OCI-LY7 (cell line): Measurements from ENCODE around the gene KCNK4. TPM values are rescaled to one million over a fixed set of nuclear protein-coding genes. Genes with fewer than 3 reads are reported as not detected.

Experiments used
- BruUV-seq: library from RNA; stranded (reverse); fragments of 400-500 nt; replicated peaks from 2 replicates; lab custom pipeline; 2021; lab: Mats Ljungman, UMichigan
- CTCF ChIA-PET: fragments of 300-600 bp; sonication (Branson Sonifier 250); formaldehyde crosslinking; loops from one replicate; lab custom pipeline; 2022; ENCODE audit warnings: antibody characterized with exemption; ENCODE audit not compliant: unreplicated experiment; lab: Charles Lee
- POLR2A ChIA-PET: fragments of 300-600 bp; sonication (Branson Sonifier 250); formaldehyde crosslinking; loops from one replicate; lab custom pipeline; 2022; ENCODE audit warnings: antibody characterized with exemption; lab: Charles Lee
- DNase-seq: peaks from one replicate; pipeline ENCODE4 v3.0.0-alpha.2; 2015; ENCODE audit warnings: low spot score
- H2AFZ ChIP-seq: fragments of 200-600 bp; sonication (generic), shearing (Covaris generic); 2 replicates; pipeline ENCODE4 v1.6.1; 2014; ENCODE audit warnings: mild to moderate bottlenecking, antibody characterized with exemption, low read length, moderate library complexity
- H3K27ac ChIP-seq: fragments of 200-600 bp; sonication (generic); 2 replicates; pipeline ENCODE4 v1.5.1; 2014; ENCODE audit warnings: mixed run types, low read depth, mild to moderate bottlenecking, moderate library complexity, low read length, inconsistent platforms; ENCODE audit not compliant: poor library complexity, severe bottlenecking
- H3K36me3 ChIP-seq: fragments of 200-600 bp; sonication (generic); 2 replicates; pipeline ENCODE4 v1.6.1; 2014; ENCODE audit warnings: mild to moderate bottlenecking, antibody characterized with exemption, low read length, moderate library complexity, mixed read lengths; ENCODE audit not compliant: insufficient read depth
- H3K4me1 ChIP-seq: fragments of 200-600 bp; sonication (generic); 2 replicates; pipeline ENCODE4 v1.5.1; 2014; ENCODE audit warnings: mild to moderate bottlenecking, low read length; ENCODE audit not compliant: insufficient read depth, poor library complexity, severe bottlenecking
- H3K4me2 ChIP-seq: fragments of 200-600 bp; sonication (generic); 2 replicates; pipeline ENCODE4 v1.6.1; 2014; ENCODE audit warnings: mild to moderate bottlenecking, low read length
- H3K4me3 ChIP-seq: fragments of 200-600 bp; sonication (generic); 2 replicates; pipeline ENCODE4 v1.5.1; 2014; ENCODE audit warnings: mild to moderate bottlenecking, low read depth, low read length; ENCODE audit not compliant: poor library complexity, severe bottlenecking
- H3K79me2 ChIP-seq: fragments of 200-600 bp; sonication (generic); 2 replicates; pipeline ENCODE4 v1.6.1; 2016; ENCODE audit warnings: low read depth, mild to moderate bottlenecking, low read length, moderate library complexity, mixed read lengths; ENCODE audit not compliant: insufficient read depth
- H3K9me2 ChIP-seq: fragments of 200-600 bp; sonication (generic); 2 replicates; pipeline ENCODE4 v1.6.1; 2016; ENCODE audit warnings: mild to moderate bottlenecking, low read length, mixed read lengths; ENCODE audit not compliant: insufficient read depth
- H3K9me3 ChIP-seq: fragments of 200-600 bp; sonication (generic); 2 replicates; pipeline ENCODE4 v1.6.1; 2014; ENCODE audit warnings: mild to moderate bottlenecking, mixed run types, low read length, mixed read lengths
- H4K20me1 ChIP-seq: fragments of 200-600 bp; sonication (generic); 2 replicates; pipeline ENCODE4 v1.6.1; 2014; ENCODE audit warnings: mild to moderate bottlenecking, antibody characterized with exemption, low read length, moderate library complexity, mixed read lengths; ENCODE audit not compliant: insufficient read depth
- EZH2phosphoT487 ChIP-seq: fragments of 200-600 bp; sonication (generic); IDR thresholded peaks from 2 replicates; pipeline ENCODE4 v1.6.1; 2018; ENCODE audit warnings: low read depth, borderline replicate concordance, mild to moderate bottlenecking, mixed run types, antibody characterized with exemption, low read length, moderate library complexity, mixed read lengths
- intact Hi-C: fragments of 100-400 bp; cut with micrococcal nuclease; formaldehyde crosslinking; loops from one replicate; pipeline ENCODE4 v1.10.0; 2022; ENCODE audit not compliant: unreplicated experiment
- total RNA-seq, 2 experiments: library from RNA; depleted of rRNA in 1 of 2; stranded (reverse); fragments of >200 nt in 1 of 2; shearing (Covaris generic) in 1 of 2; gene quantifications; 2 replicates each; pipeline ENCODE4 v1.2.3, GENCODE V29; 2014 to 2022
- TF ChIP-seq, protein P1 (sequence below): fragments of 200-600 bp; sonication (generic); conservative IDR thresholded peaks from 2 replicates; pipeline ENCODE4 v1.5.1; 2014; ENCODE audit warnings: mild to moderate bottlenecking, antibody characterized with exemption, low read length, moderate library complexity, mixed read lengths

Gene KCNK4
- total RNA-seq, 2 experiments from 2014 or later = 0.80 to 0.95 TPM

- Histone ChIP-seq H3K4me3 (peak overlapping the region; percentile 76), H3K27ac (no peak overlapping the region), H3K4me2 (peak overlapping the region; percentile 98), H2AFZ (peak overlapping the region; percentile 54; the same call in 1 of the 2 replicates), H3K4me1 (peaks cover 55% of the 10 kb centered on the region), H3K79me2 (no peaks in the 10 kb centered on the region), H3K9me3 (no peaks in the 10 kb centered on the region), H3K36me3 (no peaks in the 10 kb centered on the region), H4K20me1 (no peaks in the 10 kb centered on the region), H3K9me2 (no peaks in the 10 kb centered on the region)
- ChIA-PET CTCF (interaction anchor here (0.6 to 1.3 kb wide), 2 partner anchors 45 to 66 kb away, joined by 3 read pairs; partner anchors contain the start of gene TRMT112), POLR2A (no interaction called here)
- no TSS peak for BruUV-seq
- intact Hi-C loops = loop anchor here (1.0 kb wide), 1 partner anchor 18 kb away; no protein-coding TSS in a partner anchor
- no peak for DNase-seq
- TF ChIP-seq EZH2phosphoT487 = no peak
- TF ChIP-seq, protein P1, sequence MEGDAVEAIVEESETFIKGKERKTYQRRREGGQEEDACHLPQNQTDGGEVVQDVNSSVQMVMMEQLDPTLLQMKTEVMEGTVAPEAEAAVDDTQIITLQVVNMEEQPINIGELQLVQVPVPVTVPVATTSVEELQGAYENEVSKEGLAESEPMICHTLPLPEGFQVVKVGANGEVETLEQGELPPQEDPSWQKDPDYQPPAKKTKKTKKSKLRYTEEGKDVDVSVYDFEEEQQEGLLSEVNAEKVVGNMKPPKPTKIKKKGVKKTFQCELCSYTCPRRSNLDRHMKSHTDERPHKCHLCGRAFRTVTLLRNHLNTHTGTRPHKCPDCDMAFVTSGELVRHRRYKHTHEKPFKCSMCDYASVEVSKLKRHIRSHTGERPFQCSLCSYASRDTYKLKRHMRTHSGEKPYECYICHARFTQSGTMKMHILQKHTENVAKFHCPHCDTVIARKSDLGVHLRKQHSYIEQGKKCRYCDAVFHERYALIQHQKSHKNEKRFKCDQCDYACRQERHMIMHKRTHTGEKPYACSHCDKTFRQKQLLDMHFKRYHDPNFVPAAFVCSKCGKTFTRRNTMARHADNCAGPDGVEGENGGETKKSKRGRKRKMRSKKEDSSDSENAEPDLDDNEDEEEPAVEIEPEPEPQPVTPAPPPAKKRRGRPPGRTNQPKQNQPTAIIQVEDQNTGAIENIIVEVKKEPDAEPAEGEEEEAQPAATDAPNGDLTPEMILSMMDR = no peak
Observed at GRCh38 chr11:64251753-64252002, 39.4 kb upstream of the KCNK4 start.

DNA sequence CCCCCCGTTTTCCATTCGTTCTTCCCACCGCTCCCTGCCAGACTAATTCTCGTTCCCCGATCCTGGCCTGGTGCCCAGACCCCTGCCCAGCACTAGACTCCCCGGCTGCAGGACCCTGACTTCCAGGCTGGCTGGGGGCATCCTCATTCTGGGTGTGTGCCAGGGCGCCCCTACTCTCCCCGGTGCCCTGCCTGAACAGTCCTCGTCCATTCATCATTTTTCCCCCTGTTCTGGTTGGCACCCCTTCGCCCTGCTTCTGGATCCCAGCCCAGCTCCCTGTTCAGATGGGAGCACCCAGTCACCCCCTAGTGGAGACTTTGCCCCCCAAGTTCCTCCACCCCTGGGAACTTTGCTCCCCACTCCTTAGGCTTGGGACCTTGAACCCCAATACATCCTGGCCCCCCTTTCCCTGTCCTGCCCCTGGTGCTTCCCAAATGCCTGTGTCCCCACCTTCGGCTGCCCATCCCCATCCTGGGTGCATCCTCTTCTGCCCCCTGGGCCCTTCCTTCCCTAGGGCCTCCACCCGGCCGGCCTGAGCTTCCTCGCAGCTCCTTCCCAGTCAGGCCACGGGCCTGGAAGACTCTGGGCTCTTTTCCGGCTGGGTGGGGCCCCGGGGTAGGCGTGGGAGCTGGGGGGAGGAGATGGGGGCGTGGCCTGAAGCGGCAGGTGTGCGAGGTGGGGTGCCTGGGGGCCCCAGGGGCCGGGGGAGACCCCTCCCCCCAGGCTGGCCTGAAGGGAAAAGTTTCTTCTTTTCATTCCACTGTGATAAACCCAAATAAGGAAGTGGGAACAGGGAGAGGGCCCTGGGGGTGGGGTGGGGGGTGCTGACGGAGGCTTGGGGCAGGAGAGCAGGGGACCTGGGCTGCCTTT lies 38.9 kb upstream of the KCNK4 start:
- Histone ChIP-seq H3K27ac (no peak overlapping the region), H3K79me2 (no peaks in the 10 kb centered on the region), H3K36me3 (no peaks in the 10 kb centered on the region), H4K20me1 (no peaks in the 10 kb centered on the region), H3K4me3 (peak overlapping the region; percentile 76), H3K9me3 (no peaks in the 10 kb centered on the region), H3K4me1 (peaks cover 51% of the 10 kb centered on the region), H2AFZ (peak overlapping the region; percentile 54; the same call in 1 of the 2 replicates), H3K4me2 (peak overlapping the region; percentile 98), H3K9me2 (no peaks in the 10 kb centered on the region)
- ChIA-PET POLR2A (interaction anchor here (0.6 to 0.7 kb wide), 2 partner anchors 35 to 670 kb away, joined by 3 to 7 read pairs; no protein-coding TSS in a partner anchor), CTCF (interaction anchor here (0.5 to 1.3 kb wide), 3 partner anchors 34 to 65 kb away, joined by 3 to 4 read pairs (median 3); partner anchors contain the start of gene TRMT112)
- BruUV-seq = no TSS peak
- TF ChIP-seq, protein P1 = peak; percentile 71
- no peak for TF ChIP-seq EZH2phosphoT487
- DNase-seq = peak; percentile 36
- intact Hi-C loops = no loop called here

DNA sequence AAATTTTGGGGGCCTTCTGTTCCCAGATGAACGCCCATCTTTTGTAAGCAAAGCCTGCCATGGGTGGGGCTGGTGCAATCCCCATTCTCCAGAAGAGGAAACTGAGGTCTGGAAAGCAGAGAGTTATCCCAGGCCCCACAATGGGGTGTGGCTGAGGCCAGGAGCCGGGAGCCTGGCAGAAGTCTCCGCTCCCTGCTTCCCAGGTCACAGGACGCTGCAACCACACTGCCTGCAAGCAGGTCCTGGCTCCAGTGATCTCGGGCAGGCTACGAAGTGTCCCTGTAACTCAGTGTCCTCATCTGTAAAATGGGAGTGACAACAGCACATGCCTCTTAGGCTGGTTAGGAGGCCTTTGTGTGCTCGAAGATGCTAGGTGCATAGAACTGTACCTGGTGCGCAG lies 38.1 kb upstream of the KCNK4 start:
- Histone ChIP-seq H3K27ac (no peak overlapping the region), H3K4me3 (no peak overlapping the region), H3K9me2 (no peaks in the 10 kb centered on the region), H3K79me2 (no peaks in the 10 kb centered on the region), H3K9me3 (no peaks in the 10 kb centered on the region), H3K4me2 (peak overlapping the region; percentile 98; the same call in 1 of the 2 replicates), H2AFZ (no peak overlapping the region), H3K36me3 (no peaks in the 10 kb centered on the region), H3K4me1 (peaks cover 44% of the 10 kb centered on the region), H4K20me1 (no peaks in the 10 kb centered on the region)
- CTCF ChIA-PET = no interaction called here
- no peak for DNase-seq
- no TSS peak for BruUV-seq
- intact Hi-C loops = no loop called here
- TF ChIP-seq EZH2phosphoT487 = no peak
- TF ChIP-seq, protein P1 = no peak
- POLR2A ChIA-PET = no interaction called here
